Osteocyte (in vitro differentiated cells): Measurements from ENCODE around the gene PAK5. TPM values are rescaled to one million over a fixed set of nuclear protein-coding genes. Genes with fewer than 3 reads are reported as not detected.

Source experiments
- DNase-seq: peaks from one replicate; pipeline ENCODE4 v3.0.0; 2021; ENCODE audit warnings: mixed read lengths; ENCODE audit not compliant: unreplicated experiment; ENCODE audit errors: extremely low spot score
- H3K27ac Mint-ChIP-seq: one replicate; pipeline ENCODE4 v1.8.0; 2021; ENCODE audit warnings: mild to moderate bottlenecking, mixed read lengths; ENCODE audit not compliant: unreplicated experiment
- H3K27me3 Mint-ChIP-seq: one replicate; pipeline ENCODE4 v1.8.0; 2021; ENCODE audit warnings: mixed read lengths; ENCODE audit not compliant: unreplicated experiment
- H3K36me3 Mint-ChIP-seq: one replicate; pipeline ENCODE4 v1.8.0; 2021; ENCODE audit warnings: mixed read lengths; ENCODE audit not compliant: unreplicated experiment
- H3K4me1 Mint-ChIP-seq: one replicate; pipeline ENCODE4 v1.8.0; 2021; ENCODE audit warnings: mixed read lengths; ENCODE audit not compliant: unreplicated experiment
- H3K4me3 Mint-ChIP-seq: one replicate; pipeline ENCODE4 v1.8.0; 2021; ENCODE audit warnings: mild to moderate bottlenecking, moderate library complexity, mixed read lengths; ENCODE audit not compliant: unreplicated experiment
- H3K9me3 Mint-ChIP-seq: one replicate; pipeline ENCODE4 v1.8.0; 2021; ENCODE audit warnings: mixed read lengths; ENCODE audit not compliant: unreplicated experiment
- CTCF ChIP-seq: fragments of 200-600 bp; sonication (generic); IDR thresholded peaks from 2 replicates; pipeline ENCODE4 v1.5.0; 2021; ENCODE audit warnings: antibody characterized with exemption, mild to moderate bottlenecking, moderate library complexity
- total RNA-seq: library from RNA; stranded (reverse); gene quantifications from 2 replicates; pipeline ENCODE4 v1.2.1, GENCODE V29; 2021

Gene PAK5
- total RNA-seq, 1 donor from 2014 or later: not detected

GRCh38 chr20:9628141-9628540, 210.7 kb downstream of the PAK5 start:
- Mint-ChIP-seq H3K4me1 (no peaks in the 10 kb centered on the region), H3K4me3 (no peak overlapping the region), H3K36me3 (no peaks in the 10 kb centered on the region), H3K27ac (no peak overlapping the region), H3K27me3 (peaks cover 39% of the 10 kb centered on the region), H3K9me3 (no peaks in the 10 kb centered on the region)
- no peak for TF ChIP-seq CTCF
- DNase-seq: no peak

GRCh38 chr20:9627219-9627618, 211.7 kb downstream of the PAK5 start:
- Mint-ChIP-seq H3K9me3 (no peaks in the 10 kb centered on the region), H3K36me3 (no peaks in the 10 kb centered on the region), H3K27me3 (peaks cover 45% of the 10 kb centered on the region), H3K4me1 (no peaks in the 10 kb centered on the region), H3K4me3 (no peak overlapping the region), H3K27ac (no peak overlapping the region)
- no peak for TF ChIP-seq CTCF
- DNase-seq: no peak

- no peaks in the 10 kb centered on the region for H3K4me1 Mint-ChIP-seq
- H3K9me3 Mint-ChIP-seq: no peaks in the 10 kb centered on the region
- H3K27me3 Mint-ChIP-seq: peaks cover 45% of the 10 kb centered on the region
- DNase-seq: no peak
- H3K27ac Mint-ChIP-seq: no peak overlapping the region
- H3K36me3 Mint-ChIP-seq: no peaks in the 10 kb centered on the region
- no peak overlapping the region for H3K4me3 Mint-ChIP-seq
- no peak for TF ChIP-seq CTCF
Measured at GRCh38 chr20:9626357-9626756, 212.5 kb downstream of the PAK5 start.

- H3K4me3 Mint-ChIP-seq: no peak overlapping the region
- H3K27me3 Mint-ChIP-seq: peaks cover 33% of the 10 kb centered on the region
- DNase-seq: no peak
- no peaks in the 10 kb centered on the region for H3K9me3 Mint-ChIP-seq
- TF ChIP-seq CTCF: peak; percentile 42
- H3K27ac Mint-ChIP-seq: no peak overlapping the region
- H3K4me1 Mint-ChIP-seq: peaks cover 4% of the 10 kb centered on the region
- H3K36me3 Mint-ChIP-seq: no peaks in the 10 kb centered on the region
Measured at GRCh38 chr20:9617940-9618339, 220.9 kb downstream of the PAK5 start.

- H3K27me3 Mint-ChIP-seq: peaks cover 27% of the 10 kb centered on the region
- TF ChIP-seq CTCF: peak; percentile 91
- H3K4me3 Mint-ChIP-seq: no peak overlapping the region
- no peaks in the 10 kb centered on the region for H3K9me3 Mint-ChIP-seq
- no peak overlapping the region for H3K27ac Mint-ChIP-seq
- H3K36me3 Mint-ChIP-seq: no peaks in the 10 kb centered on the region
- H3K4me1 Mint-ChIP-seq: peaks cover 4% of the 10 kb centered on the region
- DNase-seq: no peak
Measured at GRCh38 chr20:9616833-9617461, 221.9 kb downstream of the PAK5 start.
